Duodenal mucosa (tissue), 2 donors: Measurements from ENCODE around the gene MAP4K4.
"Not testable (repeated sequence)": the region's sequence is repeated elsewhere in the genome, so short reads cannot be mapped to it uniquely, and the experiment has no call there.

ENCODE experiments used
- H3K27ac ChIP-seq: one replicate; pipeline ENCODE4 v1.7.0; 2013; ENCODE audit warnings: low read depth, low read length
- H3K27me3 ChIP-seq, 2 donors: one replicate each; pipeline ENCODE4 v1.7.0; 2013; ENCODE audit warnings: low read length in 2 of 2, control low read depth in 1 of 2; ENCODE audit not compliant: insufficient read depth in 2 of 2, control insufficient read depth in 1 of 2
- H3K36me3 ChIP-seq, 2 donors: one replicate each; pipeline ENCODE4 v1.7.0; 2013; ENCODE audit warnings: low read length in 2 of 2, control low read depth in 1 of 2; ENCODE audit not compliant: insufficient read depth in 2 of 2, control insufficient read depth in 1 of 2
- H3K4me1 ChIP-seq, 2 donors: one replicate each; pipeline ENCODE4 v1.7.0; 2013; ENCODE audit warnings: low read length in 2 of 2, control low read depth in 1 of 2; ENCODE audit not compliant: insufficient read depth in 2 of 2, control insufficient read depth in 1 of 2
- H3K4me3 ChIP-seq, 2 donors: one replicate each; pipeline ENCODE4 v1.7.0; 2013; ENCODE audit warnings: low read length in 2 of 2, low read depth in 1 of 2
- H3K9ac ChIP-seq, 2 donors: one replicate each; pipeline ENCODE4 v1.7.0; 2013; ENCODE audit warnings: low read length in 2 of 2, low read depth in 1 of 2
- H3K9me3 ChIP-seq, 2 donors: one replicate each; pipeline ENCODE4 v1.7.0; 2013; ENCODE audit warnings: low read length in 2 of 2, control low read depth in 1 of 2; ENCODE audit not compliant: control insufficient read depth in 1 of 2

The MAP4K4 gene

DNA sequence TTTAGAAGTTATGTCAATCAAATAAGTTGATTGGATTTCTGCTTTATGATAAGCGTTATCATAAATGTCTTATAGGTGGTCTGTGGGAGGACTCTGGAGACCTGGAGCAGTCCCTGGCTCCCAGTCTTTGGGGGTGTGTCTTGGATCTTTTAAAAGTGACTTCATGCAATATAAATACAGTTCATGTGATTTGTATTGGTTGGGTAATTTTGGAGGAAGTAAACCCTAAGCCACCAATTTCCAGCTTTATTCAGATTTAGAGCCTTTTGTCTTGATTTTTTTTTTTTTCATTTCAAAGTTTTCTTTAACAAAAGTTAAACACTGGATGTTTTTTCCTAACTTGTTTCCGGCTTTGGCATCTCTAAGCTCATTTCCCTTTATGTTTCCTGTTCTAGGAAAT, 68.8 kb downstream of the MAP4K4 start:
- no peaks in the 10 kb centered on the region for H3K27me3 ChIP-seq
- no peak overlapping the region for H3K9ac ChIP-seq
- H3K27ac ChIP-seq = no peak overlapping the region
- H3K4me3 ChIP-seq = no peak overlapping the region
- H3K4me1 ChIP-seq = peaks cover 0 to 12% of the 10 kb centered on the region in 2 donors
- H3K36me3 ChIP-seq = no peaks in the 10 kb centered on the region
- H3K9me3 ChIP-seq = no peaks in the 10 kb centered on the region

- H3K4me3 ChIP-seq = no peak overlapping the region
- H3K36me3 ChIP-seq = no peaks in the 10 kb centered on the region
- H3K27me3 ChIP-seq = no peaks in the 10 kb centered on the region
- H3K9me3 ChIP-seq = no peaks in the 10 kb centered on the region
- H3K27ac ChIP-seq = no peak overlapping the region
- H3K9ac ChIP-seq = no peak overlapping the region
- peaks cover 0 to 18% of the 10 kb centered on the region in 2 donors for H3K4me1 ChIP-seq
Measured at GRCh38 chr2:101766871-101767739, 69.6 kb downstream of the MAP4K4 start.

- no peaks in the 10 kb centered on the region for H3K27me3 ChIP-seq
- no peaks in the 10 kb centered on the region for H3K36me3 ChIP-seq
- H3K27ac ChIP-seq = no peak overlapping the region
- no peaks in the 10 kb centered on the region for H3K9me3 ChIP-seq
- no peak overlapping the region for H3K9ac ChIP-seq
- peaks cover 0 to 15% of the 10 kb centered on the region in 2 donors for H3K4me1 ChIP-seq
- no peak overlapping the region for H3K4me3 ChIP-seq
Measured at GRCh38 chr2:101768556-101769220, 71.2 kb downstream of the MAP4K4 start.

GRCh38 chr2:101769726-101770125, 72.2 kb downstream of the MAP4K4 start:
- not testable (repeated sequence) for H3K27ac ChIP-seq, H3K36me3 ChIP-seq, H3K4me3 ChIP-seq, H3K9me3 ChIP-seq, H3K27me3 ChIP-seq, H3K9ac ChIP-seq
- peaks cover 0 to 14% of the 10 kb centered on the region in 2 donors for H3K4me1 ChIP-seq

DNA sequence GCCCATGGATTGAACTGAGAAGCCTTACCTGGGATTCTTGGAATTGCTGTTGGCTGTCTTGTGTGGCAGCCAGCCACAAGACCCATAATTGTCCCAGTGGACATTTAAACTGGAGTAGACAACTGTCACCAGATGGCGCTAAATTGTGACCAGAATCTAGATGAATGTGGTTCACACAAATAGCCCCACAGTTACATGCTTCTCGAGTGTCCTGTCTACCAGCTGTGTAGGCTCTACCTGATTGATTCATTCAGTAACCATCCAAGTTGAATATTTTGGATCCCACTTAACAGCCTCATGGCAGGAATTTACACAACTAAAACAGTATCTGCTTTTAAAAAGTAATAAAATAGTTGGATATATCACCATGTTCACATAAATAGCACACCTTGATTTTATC, 73.2 kb downstream of the MAP4K4 start:
- Histone ChIP-seq H3K27me3 (no peaks in the 10 kb centered on the region), H3K27ac (no peak overlapping the region), H3K4me1 (peaks cover 0 to 22% of the 10 kb centered on the region in 2 donors), H3K9ac (no peak overlapping the region), H3K4me3 (no peak overlapping the region), H3K36me3 (no peaks in the 10 kb centered on the region), H3K9me3 (no peaks in the 10 kb centered on the region)

- Histone ChIP-seq H3K36me3 (no peaks in the 10 kb centered on the region), H3K27me3 (no peaks in the 10 kb centered on the region), H3K27ac (no peak overlapping the region), H3K9me3 (no peaks in the 10 kb centered on the region), H3K9ac (no peak overlapping the region), H3K4me3 (no peak overlapping the region), H3K4me1 (peaks cover 0 to 28% of the 10 kb centered on the region in 2 donors)
Measured at GRCh38 chr2:101771227-101771902, 73.9 kb downstream of the MAP4K4 start.

GRCh38 chr2:101771910-101772321, 74.4 kb downstream of the MAP4K4 start:
- Histone ChIP-seq H3K27me3 (no peaks in the 10 kb centered on the region), H3K27ac (no peak overlapping the region), H3K9me3 (no peaks in the 10 kb centered on the region), H3K36me3 (no peaks in the 10 kb centered on the region), H3K4me3 (no peak overlapping the region), H3K4me1 (peaks cover 0 to 29% of the 10 kb centered on the region in 2 donors), H3K9ac (no peak overlapping the region)

DNA sequence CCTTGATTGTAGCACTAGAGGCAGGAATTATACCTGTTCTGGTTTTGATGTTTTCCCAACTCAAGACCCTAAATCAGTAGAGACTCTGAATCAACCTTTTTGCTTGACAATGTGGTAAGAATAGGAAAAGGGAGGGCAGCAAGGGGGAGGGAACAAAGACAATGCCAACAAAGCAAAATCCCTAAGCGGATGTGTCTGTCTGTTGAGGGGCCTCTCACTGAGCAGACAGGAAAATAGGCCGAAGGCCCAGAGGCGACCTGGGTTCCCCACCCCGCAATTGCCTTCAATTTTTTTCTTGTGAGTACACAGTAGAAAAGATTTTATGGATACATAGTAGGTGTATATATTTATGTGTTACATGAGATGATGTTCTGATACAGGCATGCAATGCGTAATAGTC, 75.6 kb downstream of the MAP4K4 start:
- Histone ChIP-seq H3K36me3 (no peaks in the 10 kb centered on the region), H3K9me3 (no peaks in the 10 kb centered on the region), H3K4me1 (peaks cover 0 to 27% of the 10 kb centered on the region in 2 donors), H3K4me3 (no peak overlapping the region), H3K27me3 (no peaks in the 10 kb centered on the region), H3K27ac (no peak overlapping the region), H3K9ac (no peak overlapping the region)

- not testable (repeated sequence) for H3K9ac ChIP-seq, H3K4me3 ChIP-seq
Measured at GRCh38 chr2:101773961-101774360, 76.5 kb downstream of the MAP4K4 start.

DNA sequence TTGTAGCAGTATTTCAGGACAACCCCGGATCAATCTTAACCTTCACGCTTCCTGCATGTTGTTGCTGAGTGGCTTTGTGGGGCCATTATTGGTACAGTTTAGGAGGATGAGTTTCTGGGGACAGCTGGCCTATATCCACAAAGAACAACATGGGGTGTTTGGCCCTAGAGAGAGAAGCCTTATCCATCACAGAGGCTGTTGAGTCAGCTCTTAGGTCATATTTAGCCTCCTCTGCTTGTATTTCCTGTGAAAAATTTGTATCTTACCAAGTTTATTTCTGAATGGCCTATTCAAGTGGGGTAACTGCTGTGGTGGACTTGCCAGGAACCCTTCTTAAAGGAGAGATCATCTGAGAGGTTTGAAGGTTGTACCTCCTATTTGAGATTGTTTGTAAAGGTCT, 77.6 kb downstream of the MAP4K4 start:
- H3K36me3 ChIP-seq = no peaks in the 10 kb centered on the region
- H3K27ac ChIP-seq = no peak overlapping the region
- no peak overlapping the region for H3K9ac ChIP-seq
- H3K4me1 ChIP-seq = peaks cover 0 to 27% of the 10 kb centered on the region in 2 donors
- no peaks in the 10 kb centered on the region for H3K27me3 ChIP-seq
- no peak overlapping the region for H3K4me3 ChIP-seq
- H3K9me3 ChIP-seq = no peaks in the 10 kb centered on the region

More at GRCh38 chr2:101773961-101774360, 76.5 kb downstream of the MAP4K4 start:
- not testable (repeated sequence) for H3K9me3 ChIP-seq, H3K27ac ChIP-seq, H3K27me3 ChIP-seq, H3K36me3 ChIP-seq
- H3K4me1 ChIP-seq = peaks cover 0 to 27% of the 10 kb centered on the region in 2 donors
